ENCODE measurements around the gene C4BPA.

The C4BPA gene

GRCh38 chr1:207179036-207179435, 75.0 kb downstream of the C4BPA start:
- TF ChIP-seq TAF1 (IDR thresholded peaks at IDR 0.05; ENCODE audit: borderline replicate concordance, insufficient read depth, low read length), result no peak
- TF ChIP-seq, protein P1, sequence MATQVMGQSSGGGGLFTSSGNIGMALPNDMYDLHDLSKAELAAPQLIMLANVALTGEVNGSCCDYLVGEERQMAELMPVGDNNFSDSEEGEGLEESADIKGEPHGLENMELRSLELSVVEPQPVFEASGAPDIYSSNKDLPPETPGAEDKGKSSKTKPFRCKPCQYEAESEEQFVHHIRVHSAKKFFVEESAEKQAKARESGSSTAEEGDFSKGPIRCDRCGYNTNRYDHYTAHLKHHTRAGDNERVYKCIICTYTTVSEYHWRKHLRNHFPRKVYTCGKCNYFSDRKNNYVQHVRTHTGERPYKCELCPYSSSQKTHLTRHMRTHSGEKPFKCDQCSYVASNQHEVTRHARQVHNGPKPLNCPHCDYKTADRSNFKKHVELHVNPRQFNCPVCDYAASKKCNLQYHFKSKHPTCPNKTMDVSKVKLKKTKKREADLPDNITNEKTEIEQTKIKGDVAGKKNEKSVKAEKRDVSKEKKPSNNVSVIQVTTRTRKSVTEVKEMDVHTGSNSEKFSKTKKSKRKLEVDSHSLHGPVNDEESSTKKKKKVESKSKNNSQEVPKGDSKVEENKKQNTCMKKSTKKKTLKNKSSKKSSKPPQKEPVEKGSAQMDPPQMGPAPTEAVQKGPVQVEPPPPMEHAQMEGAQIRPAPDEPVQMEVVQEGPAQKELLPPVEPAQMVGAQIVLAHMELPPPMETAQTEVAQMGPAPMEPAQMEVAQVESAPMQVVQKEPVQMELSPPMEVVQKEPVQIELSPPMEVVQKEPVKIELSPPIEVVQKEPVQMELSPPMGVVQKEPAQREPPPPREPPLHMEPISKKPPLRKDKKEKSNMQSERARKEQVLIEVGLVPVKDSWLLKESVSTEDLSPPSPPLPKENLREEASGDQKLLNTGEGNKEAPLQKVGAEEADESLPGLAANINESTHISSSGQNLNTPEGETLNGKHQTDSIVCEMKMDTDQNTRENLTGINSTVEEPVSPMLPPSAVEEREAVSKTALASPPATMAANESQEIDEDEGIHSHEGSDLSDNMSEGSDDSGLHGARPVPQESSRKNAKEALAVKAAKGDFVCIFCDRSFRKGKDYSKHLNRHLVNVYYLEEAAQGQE (IDR thresholded peaks at IDR 0.05; ENCODE audit: insufficient read depth in 1 of 2, low read depth in 2 of 2, low read length in 2 of 2), result no peak
- no peak for TF ChIP-seq SIN3A (IDR thresholded peaks at IDR 0.05; ENCODE audit: borderline replicate concordance, insufficient read depth, low read length)
- no peak for TF ChIP-seq FOXP2 (optimal IDR thresholded peaks at IDR 0.05; ENCODE audit: borderline replicate concordance, extremely low read depth, extremely low read length, insufficient read depth)
- no peak for TF ChIP-seq POLR2AphosphoS5 (IDR thresholded peaks at IDR 0.05; ENCODE audit: low read depth, low read length)

DNA sequence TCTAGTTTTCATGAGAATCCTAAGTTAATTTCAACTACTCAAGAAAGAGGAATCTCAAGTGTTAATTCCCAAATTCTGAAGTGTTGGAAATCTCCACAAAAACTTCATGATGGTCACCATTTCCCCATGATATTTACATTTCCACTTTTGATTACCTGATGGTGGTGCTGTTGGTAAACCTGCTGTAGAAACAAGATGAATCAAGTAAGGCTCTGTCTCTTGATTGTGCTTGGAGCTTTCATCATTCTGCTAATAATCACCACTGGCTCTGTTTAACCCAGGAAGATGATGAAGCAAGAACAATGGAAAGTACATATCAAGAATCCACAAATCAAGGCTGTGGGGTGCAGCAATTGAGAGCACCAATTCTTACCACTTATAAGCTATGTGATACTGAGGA, 77.8 kb downstream of the C4BPA start:
- no peak for TF ChIP-seq SIN3A (IDR thresholded peaks at IDR 0.05; ENCODE audit: borderline replicate concordance, insufficient read depth, low read length)
- TF ChIP-seq TAF1 (IDR thresholded peaks at IDR 0.05; ENCODE audit: borderline replicate concordance, insufficient read depth, low read length), result no peak
- no peak for TF ChIP-seq FOXP2 (optimal IDR thresholded peaks at IDR 0.05; ENCODE audit: borderline replicate concordance, extremely low read depth, extremely low read length, insufficient read depth)
- TF ChIP-seq, protein P1 (IDR thresholded peaks at IDR 0.05; ENCODE audit: insufficient read depth in 1 of 2, low read depth in 2 of 2, low read length in 2 of 2), result no peak
- no peak for TF ChIP-seq POLR2AphosphoS5 (IDR thresholded peaks at IDR 0.05; ENCODE audit: low read depth, low read length)

GRCh38 chr1:207186503-207186902, 82.5 kb downstream of the C4BPA start:
- no peak for TF ChIP-seq POLR2AphosphoS5 (IDR thresholded peaks at IDR 0.05; ENCODE audit: low read depth, low read length)
- TF ChIP-seq SIN3A (IDR thresholded peaks at IDR 0.05; ENCODE audit: borderline replicate concordance, insufficient read depth, low read length), result no peak
- TF ChIP-seq FOXP2 (optimal IDR thresholded peaks at IDR 0.05; ENCODE audit: borderline replicate concordance, extremely low read depth, extremely low read length, insufficient read depth), result no peak
- TF ChIP-seq, protein P1 (IDR thresholded peaks at IDR 0.05; ENCODE audit: insufficient read depth in 1 of 2, low read depth in 2 of 2, low read length in 2 of 2), result no peak

- no peak for TF ChIP-seq FOXP2 (optimal IDR thresholded peaks at IDR 0.05; ENCODE audit: borderline replicate concordance, extremely low read depth, extremely low read length, insufficient read depth)
- TF ChIP-seq SIN3A (IDR thresholded peaks at IDR 0.05; ENCODE audit: borderline replicate concordance, insufficient read depth, low read length), result no peak
- no peak for TF ChIP-seq TAF1 (IDR thresholded peaks at IDR 0.05; ENCODE audit: borderline replicate concordance, insufficient read depth, low read length)
- TF ChIP-seq POLR2AphosphoS5 (IDR thresholded peaks at IDR 0.05; ENCODE audit: low read depth, low read length), result no peak
Measured at GRCh38 chr1:207188901-207189300, 84.9 kb downstream of the C4BPA start.

GRCh38 chr1:207191061-207191460, 87.0 kb downstream of the C4BPA start:
- no peak for TF ChIP-seq POLR2AphosphoS5 (IDR thresholded peaks at IDR 0.05; ENCODE audit: low read depth, low read length)

DNA sequence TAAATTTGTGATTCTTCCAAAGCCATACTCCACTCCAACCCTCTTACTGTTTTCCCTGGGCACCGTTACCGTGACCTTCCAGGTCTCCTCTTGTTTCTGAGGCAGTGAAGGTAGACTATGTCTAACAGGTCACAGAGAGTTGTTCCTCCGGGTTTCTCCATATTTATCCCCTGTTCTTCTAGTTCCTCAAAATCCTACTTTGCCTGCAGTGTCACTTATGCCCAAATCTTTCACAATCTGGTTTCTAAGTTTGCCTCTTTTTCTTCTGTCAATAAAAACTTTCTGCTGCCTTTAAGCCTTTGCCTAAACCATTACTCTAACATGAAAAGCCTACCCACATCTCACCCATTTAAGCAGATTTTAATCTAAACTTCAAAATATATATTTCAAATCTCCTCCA, 87.7 kb downstream of the C4BPA start:
- TF ChIP-seq POLR2AphosphoS5 (IDR thresholded peaks at IDR 0.05; ENCODE audit: low read depth, low read length), result no peak
- TF ChIP-seq FOXP2 (optimal IDR thresholded peaks at IDR 0.05; ENCODE audit: borderline replicate concordance, extremely low read depth, extremely low read length, insufficient read depth), result no peak
- no peak for TF ChIP-seq SIN3A (IDR thresholded peaks at IDR 0.05; ENCODE audit: borderline replicate concordance, insufficient read depth, low read length)
- TF ChIP-seq, protein P1 (IDR thresholded peaks at IDR 0.05; ENCODE audit: insufficient read depth in 1 of 2, low read depth in 2 of 2, low read length in 2 of 2), result no peak
- TF ChIP-seq TAF1 (IDR thresholded peaks at IDR 0.05; ENCODE audit: borderline replicate concordance, insufficient read depth, low read length), result no peak

All from PFSK-1 (cell line).